ENCODE measurements around the gene TSPAN9. TPM values are rescaled to one million over a fixed set of nuclear protein-coding genes. Genes with fewer than 3 reads are reported as not detected.

The TSPAN9 gene
- total and polyA plus RNA-seq, 10 of the 15 experiments (the other 5 are each of a cell fraction or from before 2014, with no cell fraction given) = 0.03 to 1.0 (median 0.12) TPM; not detected in 5

GRCh38 chr12:3142386-3142785 is 65.2 kb downstream of the TSPAN9 start:
- ChIA-PET POLR2A (no interaction called here), CTCF (no interaction called here), SMC1A (ENCODE audit: uncharacterized antibody, unreplicated experiment) (no interaction called here), RAD21 (ENCODE audit: unreplicated experiment) (no interaction called here)
- FAIRE-seq (no peak), DNase-seq (ENCODE audit: low read depth, low spot score) (no peak), ATAC-seq (no peak)
- H3K9ac ChIP-seq (ENCODE audit: control insufficient read depth, insufficient read depth, low read length) = no peak overlapping the region
- H3K79me2 ChIP-seq (ENCODE audit: control insufficient read depth, insufficient read depth, low read length) = no peaks in the 10 kb centered on the region
- no peak overlapping the region for H3K4me3 ChIP-seq
- H3K36me3 ChIP-seq (ENCODE audit: control insufficient read depth in 2 of 2, insufficient read depth in 2 of 2, low read length in 1 of 2) = no peaks in the 10 kb centered on the region
- no peak overlapping the region for H2AFZ ChIP-seq (ENCODE audit: control insufficient read depth, low read depth, low read length)
- BruUV-seq (replicated peaks) = no TSS peak
- no peak overlapping the region for H3K27ac ChIP-seq (ENCODE audit: control insufficient read depth, insufficient read depth)
- TF ChIP-seq RUNX3 (IDR thresholded peaks at IDR 0.05; ENCODE audit: low read length) (no peak), FOXM1 (IDR thresholded peaks at IDR 0.05; ENCODE audit: low read depth, low read length) (no peak), HCFC1 (IDR thresholded peaks at IDR 0.05; ENCODE audit: low read length) (no peak), ATF7 (IDR thresholded peaks at IDR 0.05; ENCODE audit: low read depth) (no peak), POLR2AphosphoS2 (IDR thresholded peaks at IDR 0.05; ENCODE audit: low read depth, low read length) (no peak), MXI1 (IDR thresholded peaks at IDR 0.05; ENCODE audit: low read depth, low read length) (no peak), CBX3 (IDR thresholded peaks at IDR 0.05; ENCODE audit: borderline replicate concordance, low read depth) (no peak)
- H3K4me2 ChIP-seq (ENCODE audit: control insufficient read depth, insufficient read depth) = no peak overlapping the region
- in situ Hi-C loops (cut with MboI) (no loop called here), intact Hi-C loops (cut with micrococcal nuclease; ENCODE audit: unreplicated experiment) (no loop called here)
- WGBS (ENCODE audit: insufficient coverage, insufficient replicate concordance, low lambda C conversion rate, missing lambda C conversion rate) = 60% methylated on average over 13 of the region's 14 CpGs
- no peaks in the 10 kb centered on the region for H4K20me1 ChIP-seq (ENCODE audit: control insufficient read depth, insufficient read depth)
- peaks cover 0 to 3% of the 10 kb centered on the region in 2 experiments; a peak in 3 of 4 replicates for H3K27me3 ChIP-seq (replicated peaks in 1 of 2; ENCODE audit: control insufficient read depth in 2 of 2, insufficient read depth in 2 of 2, low read length in 1 of 2)
- no peaks in the 10 kb centered on the region for H3K4me1 ChIP-seq (ENCODE audit: control insufficient read depth, insufficient read depth, low read length)
- H3K9me3 ChIP-seq (replicated peaks; ENCODE audit: control insufficient read depth, insufficient read depth, low read length) = no peaks in the 10 kb centered on the region

GRCh38 chr12:3144495-3144894 is 67.3 kb downstream of the TSPAN9 start:
- intact Hi-C loops (cut with micrococcal nuclease; ENCODE audit: unreplicated experiment) (no loop called here), in situ Hi-C loops (cut with MboI) (no loop called here)
- peaks cover 1 to 4% of the 10 kb centered on the region in 2 experiments; a peak in 2 of 4 replicates for H3K27me3 ChIP-seq (replicated peaks in 1 of 2; ENCODE audit: control insufficient read depth in 2 of 2, insufficient read depth in 2 of 2, low read length in 1 of 2)
- POLR2A ChIA-PET = no interaction called here
- H3K9me3 ChIP-seq (replicated peaks; ENCODE audit: control insufficient read depth, insufficient read depth, low read length) = no peaks in the 10 kb centered on the region
- SMC1A ChIA-PET (ENCODE audit: uncharacterized antibody, unreplicated experiment) = no interaction called here
- H3K79me2 ChIP-seq (ENCODE audit: control insufficient read depth, insufficient read depth, low read length) = no peaks in the 10 kb centered on the region
- no peaks in the 10 kb centered on the region for H3K4me1 ChIP-seq (ENCODE audit: control insufficient read depth, insufficient read depth, low read length)
- no peak overlapping the region for H3K4me2 ChIP-seq (ENCODE audit: control insufficient read depth, insufficient read depth)
- H2AFZ ChIP-seq (ENCODE audit: control insufficient read depth, low read depth, low read length) = no peak overlapping the region
- BruUV-seq (replicated peaks) = no TSS peak
- CTCF ChIA-PET = no interaction called here
- FAIRE-seq = no peak
- RAD21 ChIA-PET (ENCODE audit: unreplicated experiment) = no interaction called here
- ATAC-seq = no peak
- H4K20me1 ChIP-seq (ENCODE audit: control insufficient read depth, insufficient read depth) = no peaks in the 10 kb centered on the region
- H3K27ac ChIP-seq (ENCODE audit: control insufficient read depth, insufficient read depth) = no peak overlapping the region
- no peak overlapping the region for H3K9ac ChIP-seq (ENCODE audit: control insufficient read depth, insufficient read depth, low read length)
- no peaks in the 10 kb centered on the region for H3K36me3 ChIP-seq (ENCODE audit: control insufficient read depth in 2 of 2, insufficient read depth in 2 of 2, low read length in 1 of 2)
- no peak for DNase-seq (ENCODE audit: low read depth, low spot score)
- H3K4me3 ChIP-seq = no peak overlapping the region
- 38% methylated on average over 7 of the region's 7 CpGs for WGBS (ENCODE audit: insufficient coverage, insufficient replicate concordance, low lambda C conversion rate, missing lambda C conversion rate)
- TF ChIP-seq ZZZ3 (IDR thresholded peaks at IDR 0.05; ENCODE audit: control insufficient read depth, insufficient read length, low read depth) = no peak
- no peak for TF ChIP-seq CTCF (IDR thresholded peaks at IDR 0.05 in 2 of 3, conservative IDR thresholded peaks at IDR 0.05 in 1 of 3; ENCODE audit: control insufficient read depth in 2 of 3, extremely low read depth in 1 of 3, insufficient read depth in 1 of 3, low read depth in 3 of 3, low read length in 3 of 3)
- TF ChIP-seq NR2F1 (conservative IDR thresholded peaks at IDR 0.05) = no peak
- TF ChIP-seq SREBF2 (IDR thresholded peaks at IDR 0.05; ENCODE audit: low read length) = no peak
- TF ChIP-seq CHD4 (IDR thresholded peaks at IDR 0.05) = no peak
- TF ChIP-seq BCL3 (IDR thresholded peaks at IDR 0.05; ENCODE audit: borderline replicate concordance, insufficient read depth, low read depth, low read length, poor library complexity, severe bottlenecking) = no peak
- no peak for TF ChIP-seq POLR2AphosphoS5 (IDR thresholded peaks at IDR 0.05; ENCODE audit: low read length)
- no peak for TF ChIP-seq ESRRA (IDR thresholded peaks at IDR 0.05; ENCODE audit: low read length)
- no peak for TF ChIP-seq SP1 (IDR thresholded peaks at IDR 0.05; ENCODE audit: low read depth, low read length)
- TF ChIP-seq MAX (IDR thresholded peaks at IDR 0.05; ENCODE audit: low read depth, low read length) = no peak
- no peak for TF ChIP-seq POLR2A (IDR thresholded peaks at IDR 0.05; ENCODE audit: low read depth, low read length)
